HEK293 (cell line): ENCODE results near the gene FAM89B.

Experiments
- GLI4 ChIP-seq: fragments of 450-650 bp; formaldehyde crosslinking; IDR thresholded peaks from 2 replicates; pipeline ENCODE4 v1.5.1; 2016; ENCODE audit warnings: missing biosample characterization, missing genetic modification characterization
- HIC1 ChIP-seq: fragments of 450-650 bp; formaldehyde crosslinking; IDR thresholded peaks from 2 replicates; pipeline ENCODE4 v1.5.1; 2016; ENCODE audit warnings: missing biosample characterization, missing genetic modification characterization
- HOXA7 ChIP-seq: sonication (generic); formaldehyde crosslinking; IDR thresholded peaks from 2 replicates; pipeline ENCODE4 v1.8.1; 2022; ENCODE audit warnings: missing genetic modification reagents, borderline replicate concordance
- IKZF3 ChIP-seq: fragments of 450-650 bp; IDR thresholded peaks from 2 replicates; pipeline ENCODE4 v1.5.0; 2018; ENCODE audit warnings: missing biosample characterization, mild to moderate bottlenecking, missing genetic modification characterization, moderate library complexity
- MEIS1 ChIP-seq: sonication (generic); formaldehyde crosslinking; IDR thresholded peaks from 2 replicates; pipeline ENCODE4 v1.8.1; 2022; ENCODE audit warnings: missing genetic modification reagents, mild to moderate bottlenecking, borderline replicate concordance
- OSR2 ChIP-seq: fragments of 450-650 bp; formaldehyde crosslinking; IDR thresholded peaks from 2 replicates; pipeline ENCODE4 v1.5.1; 2016; ENCODE audit warnings: missing biosample characterization, missing genetic modification characterization
- REPIN1 ChIP-seq: fragments of 450-650 bp; formaldehyde crosslinking; IDR thresholded peaks from 2 replicates; pipeline ENCODE4 v1.5.1; 2017; ENCODE audit warnings: missing biosample characterization, missing genetic modification characterization, low read depth
- SCRT1 ChIP-seq: fragments of 450-650 bp; formaldehyde crosslinking; IDR thresholded peaks from 2 replicates; pipeline ENCODE4 v1.5.1; 2016; ENCODE audit warnings: missing biosample characterization, missing genetic modification characterization, borderline replicate concordance
- TRIM28 ChIP-seq: IDR thresholded peaks from 2 replicates; pipeline ENCODE4 v1.6.1; 2011; ENCODE audit warnings: low read length, control low read depth, borderline replicate concordance
- ZBTB48 ChIP-seq: fragments of 450-650 bp; formaldehyde crosslinking; IDR thresholded peaks from 2 replicates; pipeline ENCODE4 v1.5.1; 2016; ENCODE audit warnings: missing biosample characterization, missing genetic modification characterization
- ZIC2 ChIP-seq: fragments of 450-650 bp; formaldehyde crosslinking; IDR thresholded peaks from 2 replicates; pipeline ENCODE4 v1.5.1; 2016; ENCODE audit warnings: missing biosample characterization, missing genetic modification characterization
- ZNF10 ChIP-seq: fragments of 450-650 bp; formaldehyde crosslinking; IDR thresholded peaks from 2 replicates; pipeline ENCODE4 v1.5.1; 2017; ENCODE audit warnings: missing biosample characterization, missing genetic modification characterization
- ZNF202 ChIP-seq: fragments of 450-650 bp; formaldehyde crosslinking; IDR thresholded peaks from 2 replicates; pipeline ENCODE4 v1.5.1; 2016; ENCODE audit warnings: missing biosample characterization, missing genetic modification characterization, borderline replicate concordance
- ZNF266 ChIP-seq: fragments of 450-650 bp; formaldehyde crosslinking; IDR thresholded peaks from 2 replicates; pipeline ENCODE4 v1.5.1; 2016; ENCODE audit warnings: missing biosample characterization, missing genetic modification characterization, low read depth
- ZNF341 ChIP-seq: fragments of 450-650 bp; formaldehyde crosslinking; IDR thresholded peaks from 2 replicates; pipeline ENCODE4; 2016; ENCODE audit warnings: low read depth, missing biosample characterization, missing genetic modification characterization
- ZNF354C ChIP-seq: fragments of 450-650 bp; formaldehyde crosslinking; IDR thresholded peaks from 2 replicates; pipeline ENCODE4 v1.5.1; 2016; ENCODE audit warnings: missing biosample characterization, missing genetic modification characterization, low read depth, borderline replicate concordance
- ZNF394 ChIP-seq: fragments of 450-650 bp; formaldehyde crosslinking; IDR thresholded peaks from 2 replicates; pipeline ENCODE4 v1.5.1; 2016; ENCODE audit warnings: missing biosample characterization, missing genetic modification characterization, mild to moderate bottlenecking, moderate library complexity, borderline replicate concordance
- ZNF518A ChIP-seq: fragments of 450-650 bp; formaldehyde crosslinking; conservative IDR thresholded peaks from 2 replicates; pipeline ENCODE4 v1.5.1; 2016; ENCODE audit warnings: low read depth, missing biosample characterization, missing genetic modification characterization
- ZNF521 ChIP-seq: fragments of 450-650 bp; formaldehyde crosslinking; IDR thresholded peaks from 2 replicates; pipeline ENCODE4 v1.5.1; 2017; ENCODE audit warnings: missing biosample characterization, mild to moderate bottlenecking, missing genetic modification characterization
- ZNF549 ChIP-seq: fragments of 450-650 bp; IDR thresholded peaks from 2 replicates; pipeline ENCODE4 v1.5.1; 2018; ENCODE audit warnings: missing biosample characterization, missing genetic modification characterization, mild to moderate bottlenecking, inconsistent platforms, moderate library complexity
- ZNF558 ChIP-seq: fragments of 450-650 bp; formaldehyde crosslinking; IDR thresholded peaks from 2 replicates; pipeline ENCODE4 v1.5.1; 2016; ENCODE audit warnings: missing biosample characterization, missing genetic modification characterization
- ZNF571 ChIP-seq: fragments of 450-650 bp; formaldehyde crosslinking; IDR thresholded peaks from 2 replicates; pipeline ENCODE4 v1.5.0; 2017; ENCODE audit warnings: missing biosample characterization, missing genetic modification characterization
- ZNF76 ChIP-seq: fragments of 450-650 bp; formaldehyde crosslinking; IDR thresholded peaks from 2 replicates; pipeline ENCODE4; 2016; ENCODE audit warnings: low read depth, missing biosample characterization, missing genetic modification characterization, borderline replicate concordance
- TF ChIP-seq, protein P1 (sequence below): fragments of 450-650 bp; formaldehyde crosslinking; conservative IDR thresholded peaks from 2 replicates; pipeline ENCODE4 v1.5.1; 2016; ENCODE audit warnings: low read depth, missing biosample characterization, missing genetic modification characterization
- TF ChIP-seq, protein P2 (sequence below): fragments of 450-650 bp; formaldehyde crosslinking; IDR thresholded peaks from 2 replicates; pipeline ENCODE4 v1.5.1; 2016; ENCODE audit warnings: missing biosample characterization, missing genetic modification characterization

The FAM89B gene

DNA sequence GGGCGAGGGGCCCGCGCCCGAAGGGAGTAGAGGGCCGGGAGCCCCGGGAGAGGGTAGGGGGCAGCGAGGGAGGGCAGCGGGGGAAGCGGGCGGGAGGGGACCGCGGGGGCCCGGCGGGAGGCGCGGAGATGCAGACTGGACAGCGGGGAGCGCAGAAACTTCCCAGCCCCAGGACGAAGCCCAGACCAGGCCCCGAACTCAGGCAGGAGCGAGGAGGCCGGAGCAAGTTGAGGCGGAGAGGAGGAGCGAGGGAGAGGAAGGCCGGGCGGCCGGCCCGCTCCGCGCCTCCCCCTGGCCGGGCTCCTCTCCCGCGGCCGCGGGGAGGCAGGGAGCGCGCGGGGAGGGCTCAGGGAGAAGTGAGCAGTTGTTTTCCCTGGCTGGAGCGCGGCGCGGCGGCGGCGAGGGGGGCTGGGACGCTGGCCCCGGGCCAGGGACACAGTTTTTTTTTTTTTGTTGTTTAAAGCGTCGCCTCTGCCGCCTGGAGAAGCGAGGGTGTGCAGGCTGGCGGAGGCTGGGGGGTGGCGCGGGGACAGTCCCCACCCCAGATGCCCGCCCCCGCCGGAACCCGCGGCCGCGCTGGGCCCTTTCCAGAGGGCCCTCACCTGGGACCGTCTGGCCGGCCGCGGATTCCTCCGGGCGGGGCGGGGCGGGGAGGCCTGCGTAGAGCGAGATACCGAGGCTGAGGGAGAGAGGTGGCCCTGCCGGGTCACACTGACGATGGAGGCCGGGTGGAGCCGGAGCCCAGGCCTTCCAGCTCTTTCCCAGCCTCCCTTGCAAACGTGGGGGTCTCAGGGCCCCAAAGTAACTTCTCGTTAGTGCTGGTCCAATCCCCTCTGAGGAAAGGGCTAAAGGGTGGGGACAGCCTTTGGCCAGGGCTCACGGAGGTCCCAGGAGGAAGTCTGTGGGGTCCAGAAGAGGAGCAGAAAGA is 14.1 kb upstream of the FAM89B start, which contains the start of gene LTBP3 (continued):
- no peak for TF ChIP-seq HIC1
- no peak for TF ChIP-seq MEIS1 (CRISPR knock-in tag)
- TF ChIP-seq, protein P1, sequence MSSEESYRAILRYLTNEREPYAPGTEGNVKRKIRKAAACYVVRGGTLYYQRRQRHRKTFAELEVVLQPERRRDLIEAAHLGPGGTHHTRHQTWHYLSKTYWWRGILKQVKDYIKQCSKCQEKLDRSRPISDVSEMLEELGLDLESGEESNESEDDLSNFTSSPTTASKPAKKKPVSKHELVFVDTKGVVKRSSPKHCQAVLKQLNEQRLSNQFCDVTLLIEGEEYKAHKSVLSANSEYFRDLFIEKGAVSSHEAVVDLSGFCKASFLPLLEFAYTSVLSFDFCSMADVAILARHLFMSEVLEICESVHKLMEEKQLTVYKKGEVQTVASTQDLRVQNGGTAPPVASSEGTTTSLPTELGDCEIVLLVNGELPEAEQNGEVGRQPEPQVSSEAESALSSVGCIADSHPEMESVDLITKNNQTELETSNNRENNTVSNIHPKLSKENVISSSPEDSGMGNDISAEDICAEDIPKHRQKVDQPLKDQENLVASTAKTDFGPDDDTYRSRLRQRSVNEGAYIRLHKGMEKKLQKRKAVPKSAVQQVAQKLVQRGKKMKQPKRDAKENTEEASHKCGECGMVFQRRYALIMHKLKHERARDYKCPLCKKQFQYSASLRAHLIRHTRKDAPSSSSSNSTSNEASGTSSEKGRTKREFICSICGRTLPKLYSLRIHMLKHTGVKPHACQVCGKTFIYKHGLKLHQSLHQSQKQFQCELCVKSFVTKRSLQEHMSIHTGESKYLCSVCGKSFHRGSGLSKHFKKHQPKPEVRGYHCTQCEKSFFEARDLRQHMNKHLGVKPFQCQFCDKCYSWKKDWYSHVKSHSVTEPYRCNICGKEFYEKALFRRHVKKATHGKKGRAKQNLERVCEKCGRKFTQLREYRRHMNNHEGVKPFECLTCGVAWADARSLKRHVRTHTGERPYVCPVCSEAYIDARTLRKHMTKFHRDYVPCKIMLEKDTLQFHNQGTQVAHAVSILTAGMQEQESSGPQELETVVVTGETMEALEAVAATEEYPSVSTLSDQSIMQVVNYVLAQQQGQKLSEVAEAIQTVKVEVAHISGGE (tag by site-specific recombination), result no peak
- no peak for TF ChIP-seq GLI4
- TF ChIP-seq HOXA7, result no peak
- no peak for TF ChIP-seq REPIN1 (tag by site-specific recombination)
- no peak for TF ChIP-seq OSR2 (tag by site-specific recombination)
- no peak for TF ChIP-seq ZIC2 (tag by site-specific recombination)
- no peak for TF ChIP-seq ZNF202 (tag by site-specific recombination)
- TF ChIP-seq, protein P2, sequence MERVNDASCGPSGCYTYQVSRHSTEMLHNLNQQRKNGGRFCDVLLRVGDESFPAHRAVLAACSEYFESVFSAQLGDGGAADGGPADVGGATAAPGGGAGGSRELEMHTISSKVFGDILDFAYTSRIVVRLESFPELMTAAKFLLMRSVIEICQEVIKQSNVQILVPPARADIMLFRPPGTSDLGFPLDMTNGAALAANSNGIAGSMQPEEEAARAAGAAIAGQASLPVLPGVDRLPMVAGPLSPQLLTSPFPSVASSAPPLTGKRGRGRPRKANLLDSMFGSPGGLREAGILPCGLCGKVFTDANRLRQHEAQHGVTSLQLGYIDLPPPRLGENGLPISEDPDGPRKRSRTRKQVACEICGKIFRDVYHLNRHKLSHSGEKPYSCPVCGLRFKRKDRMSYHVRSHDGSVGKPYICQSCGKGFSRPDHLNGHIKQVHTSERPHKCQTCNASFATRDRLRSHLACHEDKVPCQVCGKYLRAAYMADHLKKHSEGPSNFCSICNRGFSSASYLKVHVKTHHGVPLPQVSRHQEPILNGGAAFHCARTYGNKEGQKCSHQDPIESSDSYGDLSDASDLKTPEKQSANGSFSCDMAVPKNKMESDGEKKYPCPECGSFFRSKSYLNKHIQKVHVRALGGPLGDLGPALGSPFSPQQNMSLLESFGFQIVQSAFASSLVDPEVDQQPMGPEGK (tag by site-specific recombination), result peak; percentile 51; the same call in 1 of the 2 replicates
- TF ChIP-seq ZBTB48 (tag by site-specific recombination), result peak; percentile 62
- TF ChIP-seq ZNF521, result no peak
- no peak for TF ChIP-seq TRIM28
- TF ChIP-seq ZNF394 (tag by site-specific recombination), result no peak
- no peak for TF ChIP-seq ZNF571 (tag by site-specific recombination)
- TF ChIP-seq ZNF549, result no peak
- TF ChIP-seq ZNF266 (tag by site-specific recombination), result no peak
- TF ChIP-seq ZNF76 (tag by site-specific recombination), result 0 out of 2 replicates have a peak, but pooled peaks have one; percentile 8
- TF ChIP-seq ZNF558 (tag by site-specific recombination), result no peak
- no peak for TF ChIP-seq SCRT1 (tag by site-specific recombination)
- TF ChIP-seq ZNF354C (tag by site-specific recombination), result no peak
- TF ChIP-seq IKZF3 (tag by site-specific recombination), result peak; percentile 76
- no peak for TF ChIP-seq ZNF518A (tag by site-specific recombination)
- no peak for TF ChIP-seq ZNF10 (tag by site-specific recombination)
- TF ChIP-seq ZNF341 (tag by site-specific recombination), result no peak
